HG02943 (cell line): Measurements from ENCODE around the gene ARHGEF12.

Source experiments
- ATAC-seq: cut with Tn5 transposase; IDR thresholded peaks from one replicate; pipeline ENCODE4 v1.9.1; 2021; ENCODE audit warnings: mild to moderate bottlenecking, low read depth, moderate library complexity; ENCODE audit not compliant: unreplicated experiment

The ARHGEF12 gene

DNA sequence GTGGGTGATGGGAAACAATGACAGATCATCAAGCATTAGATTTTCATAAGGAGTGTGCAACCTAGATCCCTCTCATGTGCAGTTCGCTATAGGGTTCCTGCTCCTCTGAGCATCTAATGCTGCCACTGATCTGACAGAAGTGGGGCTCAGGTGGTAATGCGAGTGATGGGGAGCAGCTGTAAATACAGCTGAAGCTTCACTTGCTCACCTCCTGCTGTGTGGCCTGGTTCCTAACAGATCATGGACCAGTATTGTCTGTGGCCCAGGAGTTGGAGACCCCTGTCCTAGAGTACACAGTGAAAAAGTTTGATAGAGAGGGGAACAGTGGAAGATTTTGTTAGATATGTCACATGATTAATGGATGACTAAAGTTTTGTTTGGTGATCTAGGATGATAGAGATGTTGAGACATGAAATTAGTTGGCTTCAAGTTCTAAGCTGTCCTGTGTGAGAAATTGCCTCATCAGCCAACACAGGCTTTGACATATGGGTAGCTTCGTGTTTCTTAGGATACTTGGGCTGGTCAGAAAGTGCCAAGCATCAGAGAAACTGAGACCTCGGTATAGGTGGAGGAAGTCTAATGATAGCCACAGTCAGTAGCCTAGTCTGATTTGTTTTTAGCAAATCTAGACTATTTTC, 47.4 kb downstream of the ARHGEF12 start:
- ATAC-seq, result no peak

- no peak for ATAC-seq
These were observed 48.3 kb downstream of the ARHGEF12 start for GRCh38 chr11:120384476-120384875.

DNA sequence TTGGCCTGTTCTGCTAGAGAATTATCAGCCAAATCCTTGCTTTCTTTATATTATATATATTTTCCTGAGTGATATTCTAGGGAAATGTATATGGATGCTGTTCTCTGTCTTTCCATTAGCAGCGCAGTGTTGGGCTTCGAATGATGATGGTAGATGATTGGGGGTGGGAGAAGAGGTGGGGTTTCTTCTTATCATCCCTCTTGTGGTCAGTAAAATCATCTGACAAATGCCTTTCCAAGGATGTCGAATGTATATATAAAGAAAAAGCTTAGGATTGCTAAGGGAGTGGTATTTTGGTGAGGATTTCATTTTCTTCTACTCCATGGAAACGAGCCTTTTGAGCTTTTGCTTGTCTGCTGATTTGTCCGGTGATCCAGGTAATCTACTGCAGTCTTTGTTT, 48.9 kb downstream of the ARHGEF12 start:
- ATAC-seq, result no peak

- ATAC-seq, result no peak
These were observed 49.4 kb downstream of the ARHGEF12 start for GRCh38 chr11:120385655-120386054.

GRCh38 chr11:120386318-120386717, 50.1 kb downstream of the ARHGEF12 start:
- no peak for ATAC-seq

GRCh38 chr11:120386774-120387371, 50.7 kb downstream of the ARHGEF12 start:
- no peak for ATAC-seq

DNA sequence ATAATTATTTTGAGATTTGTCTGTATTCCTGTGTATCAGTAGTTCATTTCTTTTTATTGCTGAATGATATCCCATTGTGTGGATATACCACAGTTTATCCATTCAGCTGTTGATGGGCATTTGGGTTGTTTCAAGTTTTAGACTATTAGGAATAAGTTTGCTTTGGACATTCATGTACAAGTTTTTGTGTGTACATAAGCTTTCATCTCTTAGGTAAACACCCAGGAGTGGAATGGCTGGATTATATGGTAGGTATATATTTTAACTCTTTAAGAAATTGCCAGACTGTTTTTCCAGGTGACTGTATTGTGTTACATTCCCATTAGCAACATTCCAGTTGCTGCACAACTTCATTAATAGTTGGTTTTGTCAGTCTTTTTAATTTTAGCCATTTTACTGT, 52.0 kb downstream of the ARHGEF12 start:
- ATAC-seq, result no peak

DNA sequence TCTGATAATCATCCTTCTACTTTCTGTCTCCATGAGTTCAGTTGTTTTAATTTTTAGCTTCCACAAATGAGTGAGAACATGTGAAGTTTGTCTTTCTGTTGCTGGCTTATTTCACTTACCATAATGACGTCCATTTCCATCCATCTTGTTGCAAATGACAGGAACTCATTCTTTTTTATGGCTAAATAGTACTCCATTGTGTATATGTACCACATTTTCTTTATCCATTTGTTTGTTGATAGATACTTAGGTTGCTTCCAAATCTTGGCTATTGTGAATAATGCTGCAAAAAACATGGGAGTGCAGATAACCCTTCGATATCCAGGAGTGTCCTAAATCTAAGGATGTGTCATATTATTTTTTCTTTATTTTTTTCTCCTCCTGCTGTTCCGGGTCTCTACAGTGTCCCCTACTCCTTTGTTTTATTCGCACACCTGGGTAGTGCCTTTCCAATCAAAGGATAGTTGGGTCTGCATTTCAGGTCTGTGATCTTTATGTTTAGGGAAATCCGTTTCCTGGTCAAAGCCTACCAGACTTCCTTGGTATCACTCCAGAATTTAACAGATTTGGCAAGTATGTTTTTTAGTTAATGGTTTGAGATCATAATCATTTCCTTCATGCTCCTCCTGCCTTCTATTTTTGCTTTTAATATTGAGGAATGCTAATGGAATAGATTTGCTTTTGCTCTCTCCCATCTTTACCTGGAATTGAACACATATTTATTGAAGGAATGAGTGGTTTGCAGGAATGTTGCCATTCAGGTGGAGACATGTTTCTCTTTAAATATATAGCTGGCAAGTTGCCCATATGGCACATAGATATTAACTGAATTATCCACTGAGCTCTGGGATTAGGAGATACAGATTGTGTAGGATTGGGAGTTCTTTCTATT, 53.7 kb downstream of the ARHGEF12 start:
- ATAC-seq, result no peak

DNA sequence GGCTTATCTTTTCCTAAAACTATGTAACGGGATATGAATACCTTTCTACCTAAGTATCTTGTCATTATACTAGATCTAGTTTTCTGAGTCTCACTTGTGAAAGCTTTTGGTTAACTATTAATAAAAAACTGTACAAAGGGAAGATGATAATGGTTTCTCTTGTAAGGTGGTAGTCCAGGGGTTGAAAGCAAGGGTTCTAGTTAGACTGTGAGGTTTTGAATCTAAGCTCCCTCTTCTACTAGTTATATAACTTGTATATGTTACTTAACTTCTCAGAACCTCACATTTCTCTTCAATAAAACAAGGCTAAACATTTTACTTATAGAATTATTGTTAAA, 54.3 kb downstream of the ARHGEF12 start:
- no peak for ATAC-seq

GRCh38 chr11:120391292-120391691, 55.1 kb downstream of the ARHGEF12 start:
- no peak for ATAC-seq

- no peak for ATAC-seq
These were observed 55.6 kb downstream of the ARHGEF12 start for GRCh38 chr11:120391854-120392253.

DNA sequence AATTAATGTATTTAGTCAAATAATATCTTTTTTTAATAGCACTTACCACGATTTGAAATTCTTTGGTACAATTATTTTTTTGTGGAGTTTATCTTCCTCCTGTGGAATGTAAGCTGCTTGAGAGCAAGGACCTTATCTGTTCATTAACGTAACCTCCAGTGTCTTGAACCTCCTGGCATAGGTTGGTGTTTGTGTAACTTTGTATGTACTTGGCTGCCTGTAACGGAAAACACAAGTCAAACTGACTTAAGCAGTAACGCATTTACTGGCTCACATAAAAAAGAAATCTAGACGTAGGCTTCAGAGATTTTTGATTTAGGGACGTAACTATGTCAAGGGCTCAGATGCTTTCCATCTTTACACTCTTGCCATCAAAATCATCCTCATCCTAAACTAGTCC, 56.1 kb downstream of the ARHGEF12 start:
- no peak for ATAC-seq

- no peak for ATAC-seq
These were observed 56.6 kb downstream of the ARHGEF12 start for GRCh38 chr11:120392793-120393192.

DNA sequence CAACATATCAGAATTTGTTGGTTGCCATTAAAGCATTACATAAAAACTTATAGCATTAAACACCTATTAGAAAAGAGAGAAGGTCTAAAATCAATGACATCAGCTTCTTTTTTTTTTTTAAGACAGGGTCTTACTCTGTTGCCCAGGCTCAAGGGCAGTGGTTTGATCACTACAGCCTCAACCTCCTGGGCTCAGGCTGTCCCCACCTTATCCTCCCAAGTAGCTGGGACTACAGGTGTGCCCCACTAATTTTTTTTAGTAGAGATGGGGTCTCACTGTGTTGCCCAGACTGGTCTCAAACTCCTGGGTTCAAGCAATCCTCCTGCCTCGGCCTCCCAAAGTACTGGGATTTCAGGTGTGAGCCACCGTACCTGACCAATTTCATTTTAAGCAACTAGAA, 57.9 kb downstream of the ARHGEF12 start:
- no peak for ATAC-seq

DNA sequence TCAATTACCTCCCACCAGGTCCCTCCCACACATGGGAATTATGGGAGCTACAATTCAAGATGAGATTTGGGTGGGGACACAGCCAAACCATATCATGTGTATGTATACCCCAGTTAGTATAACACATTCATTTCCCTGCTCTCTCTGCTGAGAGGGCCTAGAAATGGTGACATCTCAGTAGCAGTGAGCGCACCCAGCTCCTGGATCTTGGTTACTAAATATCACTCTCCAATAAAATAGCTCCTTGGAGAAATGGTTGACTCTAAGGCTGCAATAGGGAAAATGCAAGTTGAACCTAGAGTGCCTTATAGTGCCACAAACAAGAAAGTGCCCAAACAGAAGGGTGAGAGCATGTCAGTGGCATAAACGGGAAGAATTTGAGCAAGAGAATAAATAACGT, 59.6 kb downstream of the ARHGEF12 start:
- no peak for ATAC-seq

- no peak for ATAC-seq
These were observed 61.9 kb downstream of the ARHGEF12 start for GRCh38 chr11:120398132-120398531.

GRCh38 chr11:120399307-120399706, 63.1 kb downstream of the ARHGEF12 start:
- no peak for ATAC-seq

- ATAC-seq, result no peak
These were observed 64.6 kb downstream of the ARHGEF12 start for GRCh38 chr11:120400564-120401364.

DNA sequence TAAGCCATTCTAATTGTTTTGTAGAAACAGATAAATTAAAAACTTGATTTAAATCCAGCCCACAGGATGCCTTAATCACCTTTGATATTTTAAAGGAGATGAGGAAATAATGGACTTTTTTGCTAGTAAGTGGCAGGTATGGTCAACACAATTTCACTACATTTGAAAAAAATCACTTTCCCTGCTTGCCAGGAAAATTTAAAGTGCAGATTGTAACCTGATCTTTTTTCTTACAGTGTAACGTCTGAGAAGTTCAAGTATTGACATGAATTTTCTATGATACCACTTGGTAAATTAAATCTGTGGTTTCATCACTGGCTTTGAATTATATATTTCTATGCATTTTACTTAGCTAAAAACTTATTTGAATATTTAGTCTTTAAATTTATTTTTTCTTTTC, 65.3 kb downstream of the ARHGEF12 start:
- no peak for ATAC-seq

GRCh38 chr11:120403966-120404365, 67.8 kb downstream of the ARHGEF12 start:
- no peak for ATAC-seq

GRCh38 chr11:120404495-120404894, 68.3 kb downstream of the ARHGEF12 start:
- no peak for ATAC-seq
